GM18520 (cell line): Measurements from ENCODE around the gene DUS3L.
"Not testable (repeated sequence)": the region's sequence is repeated elsewhere in the genome, so short reads cannot be mapped to it uniquely, and the experiment has no call there.

Experiments used
- ATAC-seq: cut with Tn5 transposase; IDR thresholded peaks from one replicate; pipeline ENCODE4 v1.9.1; 2021; ENCODE audit not compliant: unreplicated experiment

Gene DUS3L

DNA sequence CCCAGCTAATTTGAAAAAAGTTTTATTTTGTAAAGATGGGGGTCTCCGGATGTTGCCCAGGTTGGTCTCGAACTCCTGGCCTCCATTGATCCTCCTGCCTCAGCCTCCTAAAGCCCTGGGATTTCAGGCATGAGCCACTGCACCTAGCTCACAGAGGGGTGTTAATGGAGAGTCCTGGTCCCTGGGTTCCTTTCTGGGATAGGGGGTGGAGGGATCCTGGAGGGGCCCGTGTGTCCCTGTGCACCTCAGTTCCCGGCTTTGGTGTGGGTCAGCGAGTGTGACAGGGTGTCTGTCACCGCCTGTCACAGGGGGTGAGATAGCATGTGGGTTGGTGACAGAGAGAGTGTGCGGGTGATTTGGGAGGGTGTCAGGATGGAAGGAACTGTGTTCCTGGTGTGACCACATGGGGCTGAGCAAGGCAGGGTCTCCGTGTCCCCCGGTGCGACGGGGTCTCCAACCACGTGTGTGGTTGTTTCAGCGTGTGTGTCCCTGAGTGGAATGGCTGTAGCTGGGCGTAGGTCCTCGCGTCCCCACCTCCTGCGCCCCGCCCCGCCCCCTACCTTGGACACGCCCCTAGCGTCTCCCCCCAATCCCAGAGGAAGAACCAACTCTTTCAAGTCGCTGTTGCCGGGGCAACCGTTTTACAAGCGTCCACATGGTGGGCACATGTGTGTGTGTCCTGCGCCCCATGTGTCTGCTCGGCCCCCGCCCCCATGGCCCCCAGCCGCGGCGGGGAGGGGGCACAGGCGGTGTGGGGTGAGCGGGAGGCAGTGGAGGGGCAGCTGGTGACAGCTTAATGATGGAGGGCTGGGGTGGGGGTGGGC is 11.0 kb upstream of the DUS3L start:
- ATAC-seq, result no peak

DNA sequence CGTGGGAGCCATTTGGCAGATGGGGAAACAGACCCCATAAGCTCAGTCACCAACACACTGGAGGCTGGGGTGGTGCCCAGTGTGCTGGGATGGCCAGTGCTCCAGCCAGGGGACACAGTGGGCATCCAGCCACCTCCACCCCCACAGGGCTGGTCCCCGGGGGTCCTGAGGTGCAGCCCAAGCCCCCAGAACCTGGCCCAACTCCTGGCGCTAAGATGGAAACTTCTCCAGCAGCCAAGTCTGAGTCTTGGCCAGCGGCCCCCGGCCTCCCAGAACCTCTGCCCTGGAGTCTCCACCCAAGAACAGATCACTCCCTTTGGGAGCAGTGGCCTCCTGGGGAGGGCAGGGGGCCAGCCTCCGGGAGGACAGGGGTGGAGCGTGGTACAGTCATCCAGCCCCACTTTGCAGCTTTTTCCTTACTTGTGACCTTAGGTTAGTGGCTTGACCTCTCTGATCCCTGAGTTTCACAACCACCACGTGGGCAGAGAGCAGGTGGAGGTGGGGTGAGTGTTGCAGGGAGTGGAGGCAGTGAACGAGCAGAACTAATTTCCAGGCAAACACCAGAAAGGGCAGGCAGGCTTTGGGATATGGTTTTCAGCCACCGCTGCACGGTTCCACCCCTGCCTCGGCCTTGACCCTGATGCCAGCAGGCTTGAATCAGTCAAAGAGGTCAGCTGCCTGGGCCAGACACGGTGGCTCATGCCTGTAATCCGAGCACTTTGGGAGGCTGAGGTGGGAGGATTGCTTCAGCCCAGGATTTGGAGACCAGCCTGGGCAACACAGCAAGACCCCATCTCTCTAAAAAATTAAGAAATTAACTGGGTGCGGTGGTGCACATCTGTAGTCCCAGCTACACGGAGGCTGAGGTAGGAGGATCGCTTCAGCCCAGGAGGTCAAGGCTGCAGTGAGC is 9.7 kb upstream of the DUS3L start:
- ATAC-seq, result no peak

DNA sequence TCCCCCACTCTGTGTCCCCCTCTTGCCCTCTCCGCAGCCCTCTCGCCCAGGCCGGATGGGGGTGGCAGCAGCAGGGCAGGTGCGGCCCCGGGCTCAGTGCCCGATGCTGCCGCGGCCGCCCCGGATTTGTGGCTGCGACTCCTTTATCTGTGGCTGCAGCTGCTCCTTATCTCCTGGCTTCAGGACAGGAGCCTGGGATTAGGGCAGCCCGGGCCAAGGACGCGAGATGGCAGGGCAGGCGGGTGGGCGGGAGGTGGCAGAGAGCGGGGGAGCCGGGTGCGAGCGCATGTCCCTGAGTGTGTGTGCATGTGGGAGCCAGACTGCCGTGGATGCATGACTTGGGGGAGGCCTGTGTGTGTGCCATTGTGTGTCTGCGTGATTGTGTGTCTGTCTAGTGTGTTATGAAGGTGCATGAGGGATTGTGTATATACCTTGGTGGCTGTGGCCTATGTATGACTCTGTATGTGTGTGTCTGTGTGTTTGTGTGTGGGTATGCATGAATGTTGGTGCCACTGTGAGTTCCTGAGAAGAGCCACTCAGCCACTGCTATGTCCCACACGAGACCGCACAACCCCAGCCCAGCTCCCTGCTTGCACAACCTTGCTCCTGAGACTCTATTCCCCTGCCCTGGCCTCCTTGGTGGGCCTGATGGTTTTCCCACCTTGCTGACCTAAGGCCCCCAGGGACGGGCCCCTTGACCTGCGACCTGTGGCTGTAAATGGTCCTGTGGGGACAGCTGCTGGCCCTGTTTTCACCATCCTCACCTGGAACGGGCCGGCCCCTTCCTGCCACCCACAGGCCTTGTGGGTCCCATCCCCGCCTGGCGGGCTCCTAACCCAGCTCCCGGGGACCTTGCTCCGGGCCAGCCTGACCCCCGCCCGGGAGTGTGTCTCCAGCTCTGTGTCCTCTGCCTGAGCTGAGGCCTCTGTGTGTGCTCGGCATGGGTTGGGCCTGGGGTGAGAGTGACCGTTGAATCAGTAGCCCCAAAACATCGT is 8.6 kb upstream of the DUS3L start:
- no peak for ATAC-seq

DNA sequence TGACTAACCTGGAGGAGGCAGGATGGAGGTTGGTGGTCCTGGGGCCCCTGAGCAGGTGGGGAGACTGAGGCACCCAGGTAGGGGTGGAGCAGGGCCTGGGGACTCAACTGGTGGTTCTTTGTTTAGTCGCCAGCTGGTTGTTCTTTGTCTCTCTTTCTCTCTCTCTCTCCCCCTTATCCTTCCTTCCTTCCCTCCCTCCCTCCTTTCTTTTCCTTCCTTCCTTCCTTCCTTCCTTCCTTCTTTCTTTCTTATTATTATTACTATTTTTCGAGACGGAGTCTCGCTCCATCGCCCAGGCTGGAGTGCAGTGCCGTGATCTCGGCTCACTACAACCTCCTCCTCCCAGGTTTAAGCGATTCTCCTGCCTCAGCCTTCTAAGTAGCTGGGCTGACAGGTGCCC is 7.3 kb upstream of the DUS3L start:
- no peak for ATAC-seq

DNA sequence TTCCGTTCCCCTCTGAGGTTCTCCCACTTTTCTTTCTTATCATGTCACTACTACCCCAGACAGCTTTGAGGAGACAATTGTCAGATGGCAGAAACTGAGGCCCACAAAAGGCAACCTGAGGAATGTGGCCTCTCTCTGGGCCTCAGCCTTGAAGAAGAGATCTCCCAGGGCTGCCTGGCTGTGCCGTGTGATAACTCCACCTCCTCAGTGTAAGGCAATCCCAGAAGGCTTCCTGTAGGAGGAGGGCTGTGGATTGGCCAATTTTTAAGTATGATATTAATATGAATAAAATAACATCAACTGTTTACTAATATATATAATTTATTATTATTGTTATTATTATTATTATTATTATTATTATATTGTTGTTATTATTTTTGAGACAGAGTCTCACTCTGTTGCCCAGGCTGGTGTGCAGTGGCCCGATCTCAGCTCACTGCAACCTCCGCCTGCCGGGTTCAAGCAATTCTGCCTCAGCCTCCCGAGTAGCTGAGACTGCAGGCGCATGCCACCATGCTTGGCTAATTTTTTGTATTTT is 4.5 kb upstream of the DUS3L start:
- no peak for ATAC-seq

DNA sequence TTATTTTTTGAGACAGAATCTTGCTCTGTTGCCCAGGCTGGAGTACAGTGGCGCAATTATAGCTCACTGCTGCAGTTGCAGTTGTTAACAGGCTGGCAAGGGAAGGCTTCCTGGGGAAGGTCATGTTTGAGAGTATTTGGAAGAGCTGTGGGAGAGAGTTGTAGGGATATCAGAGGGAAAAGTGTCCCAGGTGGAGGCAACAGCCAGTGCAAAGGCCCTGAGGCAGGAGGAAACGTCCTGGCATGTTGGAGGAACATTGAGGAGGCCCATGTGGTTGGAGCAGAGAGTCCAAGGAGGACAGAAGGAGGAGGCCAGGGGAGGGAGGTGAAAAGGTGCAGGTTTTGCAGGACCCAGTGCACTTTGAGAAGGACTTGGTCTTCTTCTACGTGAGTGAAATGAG is 2.2 kb upstream of the DUS3L start:
- ATAC-seq, result no peak

DNA sequence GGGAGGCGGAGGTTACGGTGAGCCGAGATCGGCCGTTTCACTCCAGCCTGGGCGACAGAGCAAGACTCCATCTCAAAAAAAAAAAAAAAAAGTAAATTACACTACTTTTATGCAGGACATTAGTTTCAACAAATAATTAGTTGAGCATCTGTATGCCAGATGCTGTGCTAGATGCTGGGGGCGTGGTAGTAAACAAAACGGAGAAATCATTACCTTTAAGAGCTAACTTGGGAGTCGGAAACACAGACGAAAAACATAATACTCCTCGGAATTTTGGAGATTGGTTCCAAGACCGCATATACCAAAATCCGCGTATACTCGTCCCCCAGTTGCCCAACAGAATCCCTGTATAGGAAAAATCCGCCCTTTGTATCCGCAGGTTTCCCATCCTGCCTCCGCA is 1.3 kb upstream of the DUS3L start:
- no peak for ATAC-seq

DNA sequence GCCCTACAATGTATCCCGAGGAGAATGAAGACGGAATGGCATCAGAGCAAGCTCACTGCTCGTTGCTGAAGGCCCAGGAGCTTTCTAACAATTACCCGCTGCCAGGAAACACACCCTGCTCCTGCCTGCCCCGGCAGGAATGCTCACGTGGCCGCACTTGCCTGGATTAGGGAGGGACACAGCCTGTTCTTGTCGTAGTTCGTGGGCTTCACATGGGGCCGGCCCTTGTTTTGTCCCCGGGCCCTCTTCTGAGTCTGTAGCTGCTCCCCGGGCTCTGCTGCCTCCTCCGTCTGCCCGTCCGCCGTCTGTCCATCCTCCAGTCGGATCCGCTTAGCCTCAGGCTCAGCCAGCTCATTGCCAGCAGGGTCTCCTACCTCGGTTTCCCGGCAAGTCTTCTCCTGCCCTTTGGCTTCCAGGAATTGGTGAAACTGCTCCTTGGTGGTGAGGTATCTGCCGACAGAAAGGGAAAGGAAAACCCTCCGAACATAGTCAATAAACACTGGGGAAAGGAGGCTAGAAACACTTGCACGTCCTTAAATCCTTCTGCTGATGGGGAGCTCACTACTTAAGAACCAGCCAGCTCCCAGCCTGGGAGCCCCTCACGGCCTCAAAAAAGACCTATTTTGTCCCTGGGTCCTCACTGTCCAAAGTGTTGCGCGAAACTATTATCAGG is 941 bp downstream of the DUS3L start:
- ATAC-seq, result no peak

DNA sequence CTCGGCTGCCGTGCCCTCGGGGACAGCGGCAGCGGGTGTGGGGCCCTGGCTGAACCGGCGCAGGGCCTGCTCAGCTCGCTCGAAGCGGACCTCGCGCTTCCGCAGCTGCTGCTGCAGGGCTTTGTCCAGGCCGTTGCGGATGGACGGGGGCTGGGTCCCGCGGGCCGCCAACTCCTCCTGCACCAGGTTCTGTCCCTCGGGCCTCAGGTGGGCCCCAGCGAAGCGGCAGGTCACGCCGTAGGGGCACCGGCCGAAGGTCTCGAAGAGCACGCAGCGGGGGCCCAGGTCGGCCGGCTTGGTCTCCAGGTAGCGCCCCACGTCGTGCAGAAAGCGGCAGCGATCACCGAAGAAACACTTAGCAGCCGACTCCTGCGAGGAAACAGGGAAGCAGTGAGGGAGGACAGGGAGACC is 1.6 kb downstream of the DUS3L start:
- ATAC-seq, result no peak

DNA sequence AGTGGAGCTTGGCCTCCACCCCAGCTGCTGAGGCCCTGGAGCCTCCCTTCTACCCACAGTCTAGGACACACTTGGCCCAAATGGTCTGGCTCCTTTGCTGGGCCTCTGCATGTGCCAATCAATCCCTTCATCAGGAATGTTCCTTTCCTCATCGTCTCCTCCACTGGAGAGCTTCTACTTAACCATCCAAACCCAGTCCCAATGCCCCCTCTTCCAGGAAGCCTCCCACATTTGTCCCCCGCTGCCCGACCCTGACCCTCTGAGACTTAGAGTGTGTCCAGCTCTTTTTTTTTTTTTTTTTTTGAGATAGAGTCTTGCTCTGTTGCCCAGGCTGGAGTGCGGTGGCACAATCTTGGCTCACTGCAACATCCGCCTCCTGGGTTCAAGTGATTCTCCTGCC is 2.5 kb downstream of the DUS3L start:
- ATAC-seq, result no peak

DNA sequence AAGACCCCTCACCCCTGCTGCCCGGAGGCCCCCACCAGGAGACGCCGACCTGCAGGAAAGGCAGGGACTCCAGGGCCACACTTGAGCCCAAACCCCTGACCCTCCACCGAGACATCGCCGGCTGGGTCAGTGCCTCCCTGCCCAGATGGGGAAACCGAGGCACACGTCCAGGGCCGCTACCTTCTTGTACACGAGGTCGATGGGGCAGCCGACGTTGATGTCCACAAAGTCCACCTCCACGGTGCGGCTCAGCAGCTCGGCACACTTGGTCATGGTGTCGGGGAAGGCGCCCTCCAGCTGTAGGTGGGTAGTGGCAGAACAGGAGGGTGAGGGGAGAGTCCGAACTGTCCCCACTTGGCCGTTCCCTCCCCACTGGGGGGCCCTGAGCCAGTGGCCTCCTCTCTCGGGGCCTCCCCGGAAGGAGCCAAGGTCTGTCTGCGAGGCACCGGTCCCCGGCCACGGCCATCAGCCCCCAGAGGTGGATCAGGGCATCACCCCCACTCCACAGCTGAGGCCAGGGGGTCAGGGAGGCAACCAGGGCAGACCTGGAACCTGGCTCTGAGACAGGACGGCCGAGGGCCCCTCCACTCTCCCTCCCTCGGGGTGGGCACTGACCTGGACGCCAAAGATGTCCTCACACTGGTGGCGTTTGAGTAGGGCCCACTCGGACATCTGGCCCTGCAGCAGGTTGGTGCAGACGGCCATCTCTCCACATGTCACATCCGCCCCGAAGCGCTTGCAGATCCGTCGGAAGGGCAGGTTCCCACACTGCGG is 3.4 kb downstream of the DUS3L start:
- ATAC-seq, result no peak

DNA sequence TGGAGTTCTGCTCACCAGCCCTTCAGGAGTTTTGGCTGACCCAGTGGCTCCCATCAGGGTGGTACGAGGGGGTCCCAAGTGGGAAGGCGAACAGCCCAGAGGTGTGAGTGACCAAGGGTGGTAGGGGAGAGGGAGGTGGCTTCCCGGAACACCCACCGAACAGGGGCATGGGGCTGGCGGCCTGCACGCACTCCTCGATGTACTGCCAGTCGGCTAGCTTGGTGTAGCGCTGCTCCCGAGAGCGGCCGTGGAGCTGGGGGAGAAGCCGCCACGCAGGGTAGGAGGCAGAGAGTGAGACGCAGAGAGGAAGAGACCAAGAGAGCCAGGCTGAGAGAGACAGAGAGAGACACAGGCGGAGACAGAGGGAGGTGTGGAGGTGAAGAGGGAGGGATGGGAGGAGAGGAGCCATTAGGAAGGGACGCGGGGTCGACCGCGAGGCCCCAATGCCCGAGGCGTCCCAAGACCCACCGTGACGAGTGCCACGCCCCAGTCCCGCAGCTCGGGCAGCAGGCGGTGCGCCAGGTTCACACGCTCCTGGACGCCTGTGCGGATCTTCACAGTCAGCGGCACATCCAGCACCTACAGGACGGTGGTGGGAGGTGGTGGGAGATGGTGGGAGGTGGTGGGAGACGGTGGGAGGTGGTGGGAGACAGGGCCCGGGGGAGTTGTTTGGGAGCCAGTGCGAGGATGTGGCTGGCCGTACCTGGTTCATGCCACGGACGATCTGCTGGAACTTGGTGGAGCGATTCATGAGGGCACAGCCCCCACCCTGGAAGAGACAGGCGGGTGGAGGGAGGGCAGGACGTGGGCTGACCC is 4.2 kb downstream of the DUS3L start:
- no peak for ATAC-seq

DNA sequence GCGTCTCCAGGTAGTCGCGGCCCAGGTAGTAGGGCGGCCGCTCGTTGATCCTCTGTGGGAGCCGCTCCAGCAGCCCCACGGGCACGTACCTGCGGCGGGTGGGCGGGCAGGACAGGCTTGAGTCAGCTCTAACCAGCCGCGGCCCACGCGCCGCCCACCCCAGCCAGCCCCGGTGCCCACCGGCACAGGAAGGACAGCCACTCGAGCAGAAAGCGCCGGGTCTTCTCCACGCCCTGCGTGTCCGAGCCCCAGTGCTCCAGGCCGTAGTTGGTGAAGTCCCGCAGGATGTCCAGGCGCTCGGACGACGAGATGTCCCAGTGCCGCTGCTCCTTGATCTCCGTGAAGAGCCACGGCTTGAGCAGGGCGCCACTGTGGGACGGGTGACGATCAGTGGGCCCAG is 5.5 kb downstream of the DUS3L start:
- no peak for ATAC-seq

DNA sequence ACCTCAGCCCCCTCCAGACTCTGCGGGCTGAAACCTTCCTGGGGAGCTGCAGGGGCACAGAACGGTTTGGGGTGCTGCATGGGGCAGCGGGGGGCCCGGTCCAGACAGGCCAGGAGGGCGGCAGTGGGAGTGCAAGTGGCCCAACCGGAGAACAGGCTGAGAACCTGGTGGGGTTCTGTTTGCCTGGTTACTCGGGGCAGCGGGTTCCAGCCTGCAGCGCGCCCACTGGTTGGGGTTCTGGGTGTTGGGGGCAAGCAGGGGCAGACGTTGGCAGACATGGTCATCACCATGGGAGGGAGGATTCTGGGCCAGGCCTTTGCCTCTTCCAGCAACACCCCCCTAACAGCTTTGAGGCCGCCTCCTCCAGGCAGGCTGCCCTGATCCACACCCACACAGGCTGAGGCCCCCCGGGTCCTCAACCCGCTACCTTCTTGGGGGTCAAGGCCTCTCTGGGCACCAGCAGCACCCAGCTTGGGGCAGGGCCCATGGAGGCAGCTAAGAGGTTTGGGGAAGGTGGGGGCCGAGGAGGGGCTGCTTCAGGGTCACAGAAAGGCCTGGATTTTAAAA is 6.3 kb downstream of the DUS3L start, which contains the start of gene PRR22:
Gene PRR22, minus strand, starts transcription at position 166 of the 567 bp plus-strand sequence. Its CDS starts 86 bp downstream, at position 80.
- ATAC-seq, result no peak

DNA sequence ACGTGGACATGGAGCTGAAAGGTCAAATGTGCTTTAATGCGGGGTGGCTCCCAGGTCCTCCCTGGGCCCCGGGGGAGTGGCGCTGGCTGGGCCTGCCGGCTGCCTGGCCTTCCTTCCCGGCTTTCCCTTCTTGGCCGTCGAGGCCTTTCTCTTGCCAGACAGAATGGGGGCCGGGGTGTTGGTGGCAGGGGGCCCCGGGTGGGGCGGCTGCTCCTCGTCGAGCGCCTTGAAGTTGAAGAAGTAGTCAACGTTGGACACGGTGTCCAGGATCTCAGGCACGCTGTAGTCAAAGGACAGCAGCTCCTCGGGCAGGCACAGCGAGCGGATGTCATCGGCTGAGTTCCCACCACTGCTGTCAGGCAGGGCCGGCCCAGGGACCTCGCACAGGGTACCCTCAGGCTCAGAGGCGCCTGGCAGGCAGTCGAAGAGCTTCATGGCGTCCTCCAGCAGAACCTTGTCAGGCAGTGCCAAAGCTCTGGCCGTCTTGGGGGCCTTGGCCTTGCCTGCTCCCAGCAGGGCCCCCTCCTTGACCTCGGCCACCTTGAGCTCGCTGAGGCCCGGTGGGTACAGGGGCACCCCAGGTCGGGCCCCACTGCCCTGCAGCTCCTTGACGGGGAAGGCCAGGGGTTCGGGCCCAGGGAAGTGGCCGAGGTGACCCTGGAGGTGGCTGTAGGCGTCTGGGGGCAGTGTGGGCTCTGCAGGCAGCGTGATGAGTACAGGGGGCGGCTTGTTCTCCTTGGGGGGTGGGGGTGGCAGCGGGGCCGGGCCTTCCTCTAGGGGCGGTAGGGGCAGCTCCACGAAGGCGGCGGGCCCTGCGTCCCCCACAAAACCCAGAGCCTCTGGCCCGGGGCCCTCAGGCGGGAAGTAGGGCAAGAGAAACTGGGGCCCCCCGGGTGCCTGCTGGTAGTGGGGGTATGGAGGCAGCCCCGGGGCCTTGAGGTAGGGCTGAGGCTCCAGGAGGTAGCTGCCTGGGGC is 7.7 kb downstream of the DUS3L start:
- no peak for ATAC-seq

DNA sequence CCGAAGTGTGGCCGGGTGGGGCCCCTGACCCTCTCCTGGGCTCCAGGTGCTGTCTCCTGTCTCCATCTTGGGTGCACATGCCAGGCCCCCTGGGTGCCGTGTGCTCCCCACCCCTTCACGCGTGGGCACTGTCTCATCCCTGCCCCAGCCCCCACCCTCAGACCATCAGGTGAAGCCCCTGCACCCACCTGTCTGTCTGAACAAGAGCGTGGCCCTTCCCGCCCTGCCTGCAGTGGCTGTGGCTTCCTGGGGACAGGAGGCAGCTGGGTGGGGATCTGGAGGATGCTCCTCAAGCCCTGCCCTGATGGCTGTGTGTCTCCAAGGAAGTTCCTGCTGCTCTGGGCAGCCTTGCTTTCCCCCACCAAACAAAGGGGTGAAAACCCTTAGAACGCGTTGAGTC is 8.6 kb downstream of the DUS3L start:
- no peak for ATAC-seq

DNA sequence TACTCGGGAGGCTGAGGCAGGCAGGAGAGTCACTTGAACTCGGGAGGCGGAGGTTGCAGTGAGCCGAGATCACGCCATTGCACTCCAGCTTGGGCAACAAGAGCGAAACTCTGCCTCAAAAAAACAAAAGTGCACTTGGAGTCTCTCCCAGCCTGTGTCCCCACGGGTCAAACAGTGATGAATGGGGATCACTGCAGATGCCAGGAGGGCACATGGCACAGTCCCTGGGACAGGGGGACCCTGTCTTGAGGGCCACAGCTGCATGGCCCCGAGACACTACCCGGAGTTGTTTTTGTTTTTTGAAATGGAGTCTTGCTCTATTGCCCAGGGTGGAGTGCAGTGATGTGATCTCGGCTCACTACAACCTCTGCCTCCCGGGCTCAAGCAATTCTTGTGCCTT is 10.0 kb downstream of the DUS3L start:
- ATAC-seq, result not testable (repeated sequence)
